Activated T-cell treated with anti-CD3 and anti-CD28 coated beads, Interleukin-2, amount 50 U/mL, for 72 hours (primary cell): Measurements from ENCODE around the gene SCAMP5. TPM values are rescaled to one million over a fixed set of nuclear protein-coding genes. Genes with fewer than 3 reads are reported as not detected.

ENCODE experiments used
- ATAC-seq, 2 donors: fragments of 150-1000 bp; cut with Tn5 transposase; replicated peaks in 1 of 2; 2 replicates each; pipeline ENCODE4 v1.10.0; 2021; ENCODE audit warnings: moderate library complexity in 2 of 2, mild to moderate bottlenecking in 1 of 2
- DNase-seq, 2 donors: peaks; one replicate each; pipeline ENCODE4 v3.0.0; 2021 to 2022; ENCODE audit warnings: mixed read lengths in 1 of 2
- H3K27ac Mint-ChIP-seq: one replicate; pipeline ENCODE4 v1.8.0; 2022; ENCODE audit warnings: mild to moderate bottlenecking, moderate library complexity, mixed read lengths
- H3K27me3 Mint-ChIP-seq: one replicate; pipeline ENCODE4 v1.8.0; 2022; ENCODE audit warnings: low read depth, mixed read lengths
- H3K36me3 Mint-ChIP-seq, 2 donors: one replicate each; pipeline ENCODE4 v1.8.0; 2022; ENCODE audit warnings: mixed read lengths in 2 of 2, mild to moderate bottlenecking in 1 of 2; ENCODE audit not compliant: insufficient read depth in 2 of 2
- H3K4me1 Mint-ChIP-seq: one replicate; pipeline ENCODE4 v1.8.0; 2022; ENCODE audit warnings: low read depth, mixed read lengths
- H3K4me3 Mint-ChIP-seq, 2 donors: one replicate each; pipeline ENCODE4 v1.8.0; 2022; ENCODE audit warnings: mild to moderate bottlenecking in 2 of 2, mixed read lengths in 2 of 2, moderate library complexity in 2 of 2
- H3K9me3 Mint-ChIP-seq, 2 donors: one replicate each; pipeline ENCODE4 v1.8.0; 2022; ENCODE audit warnings: mixed read lengths in 2 of 2
- total RNA-seq, 2 donors: library from RNA; stranded (reverse); gene quantifications; one replicate each; pipeline ENCODE4 v1.2.3, GENCODE V29; 2022

SCAMP5 gene
- total RNA-seq, 2 donors from 2014 or later = 0.31 to 1.2 TPM

- no peaks in the 10 kb centered on the region for H3K27me3 Mint-ChIP-seq
- DNase-seq (no peak), ATAC-seq (no peak)
- H3K9me3 Mint-ChIP-seq = no peaks in the 10 kb centered on the region
- no peak overlapping the region for H3K27ac Mint-ChIP-seq
- no peak overlapping the region for H3K4me3 Mint-ChIP-seq
- peaks cover 3 to 4% of the 10 kb centered on the region in 2 donors for H3K36me3 Mint-ChIP-seq
- peaks cover 33% of the 10 kb centered on the region for H3K4me1 Mint-ChIP-seq
Measured at GRCh38 chr15:75030424-75030823, 35.1 kb downstream of the SCAMP5 start.

- H3K27me3 Mint-ChIP-seq = no peaks in the 10 kb centered on the region
- H3K4me3 Mint-ChIP-seq = no peak overlapping the region
- no peak overlapping the region for H3K27ac Mint-ChIP-seq
- peaks cover 34% of the 10 kb centered on the region for H3K4me1 Mint-ChIP-seq
- peaks cover 3 to 9% of the 10 kb centered on the region in 2 donors for H3K36me3 Mint-ChIP-seq
- no peak for ATAC-seq
- no peak for DNase-seq
- H3K9me3 Mint-ChIP-seq = no peaks in the 10 kb centered on the region
Measured at GRCh38 chr15:75031848-75032247, 36.5 kb downstream of the SCAMP5 start.

GRCh38 chr15:75032395-75032794 lies 37.0 kb downstream of the SCAMP5 start:
- H3K36me3 Mint-ChIP-seq = peaks cover 3 to 13% of the 10 kb centered on the region in 2 donors
- no peak for ATAC-seq
- H3K27me3 Mint-ChIP-seq = no peaks in the 10 kb centered on the region
- no peaks in the 10 kb centered on the region for H3K9me3 Mint-ChIP-seq
- H3K27ac Mint-ChIP-seq = no peak overlapping the region
- no peak overlapping the region for H3K4me3 Mint-ChIP-seq
- peaks cover 38% of the 10 kb centered on the region for H3K4me1 Mint-ChIP-seq
- no peak for DNase-seq

GRCh38 chr15:75033809-75034208 lies 38.4 kb downstream of the SCAMP5 start:
- H3K4me1 Mint-ChIP-seq = peaks cover 47% of the 10 kb centered on the region
- H3K36me3 Mint-ChIP-seq = peaks cover 3 to 13% of the 10 kb centered on the region in 2 donors
- no peaks in the 10 kb centered on the region for H3K9me3 Mint-ChIP-seq
- H3K27me3 Mint-ChIP-seq = no peaks in the 10 kb centered on the region
- H3K4me3 Mint-ChIP-seq = no peak overlapping the region
- no peak overlapping the region for H3K27ac Mint-ChIP-seq
- no peak for DNase-seq
- ATAC-seq = no peak

GRCh38 chr15:75034615-75035014 lies 39.3 kb downstream of the SCAMP5 start:
- no peaks in the 10 kb centered on the region for H3K27me3 Mint-ChIP-seq
- peaks cover 3 to 11% of the 10 kb centered on the region in 2 donors for H3K36me3 Mint-ChIP-seq
- H3K27ac Mint-ChIP-seq = no peak overlapping the region
- DNase-seq (no peak), ATAC-seq (no peak)
- H3K4me3 Mint-ChIP-seq = no peak overlapping the region
- peaks cover 48% of the 10 kb centered on the region for H3K4me1 Mint-ChIP-seq
- H3K9me3 Mint-ChIP-seq = no peaks in the 10 kb centered on the region

- ATAC-seq (no peak), DNase-seq (no peak)
- H3K27me3 Mint-ChIP-seq = no peaks in the 10 kb centered on the region
- H3K27ac Mint-ChIP-seq = peak overlapping the region; percentile 38
- H3K36me3 Mint-ChIP-seq = peaks cover 3 to 11% of the 10 kb centered on the region in 2 donors
- peaks cover 48% of the 10 kb centered on the region for H3K4me1 Mint-ChIP-seq
- no peak overlapping the region for H3K4me3 Mint-ChIP-seq
- no peaks in the 10 kb centered on the region for H3K9me3 Mint-ChIP-seq
Measured at GRCh38 chr15:75036212-75036616, 40.9 kb downstream of the SCAMP5 start.

GRCh38 chr15:75037685-75038084 lies 42.3 kb downstream of the SCAMP5 start:
- peaks cover 3 to 12% of the 10 kb centered on the region in 2 donors for H3K36me3 Mint-ChIP-seq
- peak; percentile 33 to 37 for DNase-seq
- peaks cover 44% of the 10 kb centered on the region for H3K4me1 Mint-ChIP-seq
- peak overlapping the region; percentile 5 for H3K27ac Mint-ChIP-seq
- ATAC-seq = peak; percentile 82 to 90
- H3K9me3 Mint-ChIP-seq = no peaks in the 10 kb centered on the region
- H3K27me3 Mint-ChIP-seq = no peaks in the 10 kb centered on the region
- peak overlapping the region; percentile 45 to 56 for H3K4me3 Mint-ChIP-seq

- Mint-ChIP-seq H3K4me3 (no peak overlapping the region), H3K9me3 (no peaks in the 10 kb centered on the region), H3K27me3 (no peaks in the 10 kb centered on the region), H3K4me1 (peaks cover 49% of the 10 kb centered on the region), H3K27ac (no peak overlapping the region), H3K36me3 (peaks cover 2 to 14% of the 10 kb centered on the region in 2 donors)
- ATAC-seq (no peak), DNase-seq (no peak)
Measured at GRCh38 chr15:75038231-75038630, 42.9 kb downstream of the SCAMP5 start.

GRCh38 chr15:75042730-75043508 lies 47.6 kb downstream of the SCAMP5 start:
- ATAC-seq = peak; percentile 84 to 89
- Mint-ChIP-seq H3K4me3 (peak overlapping the region; percentile 6 to 13), H3K4me1 (peaks cover 79% of the 10 kb centered on the region), H3K36me3 (peaks cover 3 to 8% of the 10 kb centered on the region in 2 donors), H3K9me3 (no peaks in the 10 kb centered on the region), H3K27me3 (no peaks in the 10 kb centered on the region), H3K27ac (peak overlapping the region; percentile 16)
- peak; percentile 81 to 83 for DNase-seq

- H3K4me1 Mint-ChIP-seq = peaks cover 73% of the 10 kb centered on the region
- peak overlapping the region; percentile 6 to 20 for H3K4me3 Mint-ChIP-seq
Measured at GRCh38 chr15:75043509-75044257, 48.3 kb downstream of the SCAMP5 start.

GRCh38 chr15:75044258-75044878 lies 49.0 kb downstream of the SCAMP5 start:
- no peaks in the 10 kb centered on the region for H3K27me3 Mint-ChIP-seq
- H3K9me3 Mint-ChIP-seq = no peaks in the 10 kb centered on the region
- H3K4me1 Mint-ChIP-seq = peaks cover 66% of the 10 kb centered on the region
- peaks cover 3 to 14% of the 10 kb centered on the region in 2 donors for H3K36me3 Mint-ChIP-seq
- H3K4me3 Mint-ChIP-seq = peak overlapping the region; percentile 8 to 16
- H3K27ac Mint-ChIP-seq = peak overlapping the region; percentile 24
- no peak for ATAC-seq
- DNase-seq = no peak

More at GRCh38 chr15:75043509-75044257, 48.3 kb downstream of the SCAMP5 start:
- no peaks in the 10 kb centered on the region for H3K9me3 Mint-ChIP-seq
- ATAC-seq (no peak), DNase-seq (no peak)
- peaks cover 3 to 10% of the 10 kb centered on the region in 2 donors for H3K36me3 Mint-ChIP-seq
- H3K27me3 Mint-ChIP-seq = no peaks in the 10 kb centered on the region
- H3K27ac Mint-ChIP-seq = no peak overlapping the region

GRCh38 chr15:75045332-75046015 lies 50.1 kb downstream of the SCAMP5 start:
- Mint-ChIP-seq H3K36me3 (peaks cover 3 to 14% of the 10 kb centered on the region in 2 donors), H3K4me3 (peak overlapping the region; percentile 28 to 54), H3K4me1 (peaks cover 61% of the 10 kb centered on the region), H3K9me3 (no peaks in the 10 kb centered on the region), H3K27ac (no peak overlapping the region), H3K27me3 (no peaks in the 10 kb centered on the region)
- ATAC-seq (peak; percentile 10), DNase-seq (no peak)
